ENCODE results near the gene NR3C2. TPM values are rescaled to one million over a fixed set of nuclear protein-coding genes. Genes with fewer than 3 reads are reported as not detected.

NR3C2 gene
- polyA plus RNA-seq, 10 donors = 8.6 to 19.1 (median 13.3) TPM

- DNase-seq = no peak
Measured at GRCh38 chr4:148077581-148077980, 364.6 kb downstream of the NR3C2 start.

DNA sequence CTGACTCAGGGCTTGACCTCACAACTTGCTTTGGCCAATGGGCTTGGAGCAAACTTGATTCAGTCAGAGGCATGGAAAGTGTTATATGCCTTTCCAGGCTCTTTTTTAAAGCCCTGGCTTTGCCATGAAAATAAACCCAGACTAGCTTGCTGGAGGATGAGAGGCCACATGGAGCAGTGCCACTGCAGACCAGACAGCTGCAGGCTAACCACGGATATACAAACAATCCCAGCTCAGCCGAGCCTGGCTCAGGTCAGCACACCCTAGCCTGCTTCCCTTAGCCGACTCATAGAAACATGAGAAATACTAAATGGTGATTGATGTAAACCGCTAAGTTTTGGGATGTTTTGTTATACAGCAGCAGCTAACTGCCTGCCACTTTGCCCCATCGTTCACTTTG lies 365.2 kb downstream of the NR3C2 start:
- no peak for DNase-seq

DNA sequence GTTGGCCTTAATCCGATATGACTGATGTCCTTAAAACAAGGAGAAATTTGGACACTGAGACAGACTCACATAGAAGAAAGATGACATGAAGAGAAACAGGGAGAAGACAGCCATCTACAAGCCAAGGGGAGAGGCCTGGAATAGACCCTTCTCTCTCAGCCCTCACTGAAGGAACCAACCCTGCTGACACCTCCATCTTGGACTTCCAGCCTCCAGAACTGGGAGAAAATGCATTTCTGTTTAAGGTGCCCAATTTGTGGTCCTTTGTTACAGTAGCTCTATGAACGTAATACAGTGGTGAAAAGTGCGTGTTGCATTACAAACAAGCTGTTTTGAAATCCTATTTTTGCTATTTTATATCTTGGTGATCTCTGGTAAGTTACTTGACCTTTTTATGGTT lies 366.8 kb downstream of the NR3C2 start:
- DNase-seq = no peak

GRCh38 chr4:148074462-148074861 lies 367.8 kb downstream of the NR3C2 start:
- DNase-seq = no peak

DNA sequence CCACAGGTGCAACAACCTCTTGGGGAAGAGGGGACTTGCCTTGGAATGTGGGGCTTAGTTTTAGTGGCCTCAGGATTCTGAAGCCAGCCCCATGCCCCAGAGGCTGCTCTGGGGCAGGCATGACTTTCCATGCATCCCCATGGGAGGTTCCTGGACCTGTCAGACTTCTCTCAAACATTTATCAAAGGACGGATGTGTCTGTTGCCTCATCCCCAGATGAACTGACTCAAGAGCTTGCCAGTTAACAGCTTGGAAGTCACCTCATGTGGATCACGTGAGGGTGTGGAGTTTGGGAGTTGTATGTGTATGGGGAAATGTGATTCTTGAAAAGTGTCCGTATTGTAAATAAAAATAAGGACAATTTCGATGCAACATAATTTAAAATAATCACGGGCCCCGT lies 368.9 kb downstream of the NR3C2 start:
- DNase-seq = no peak

GRCh38 chr4:148072789-148073188 lies 369.4 kb downstream of the NR3C2 start:
- DNase-seq = no peak

DNA sequence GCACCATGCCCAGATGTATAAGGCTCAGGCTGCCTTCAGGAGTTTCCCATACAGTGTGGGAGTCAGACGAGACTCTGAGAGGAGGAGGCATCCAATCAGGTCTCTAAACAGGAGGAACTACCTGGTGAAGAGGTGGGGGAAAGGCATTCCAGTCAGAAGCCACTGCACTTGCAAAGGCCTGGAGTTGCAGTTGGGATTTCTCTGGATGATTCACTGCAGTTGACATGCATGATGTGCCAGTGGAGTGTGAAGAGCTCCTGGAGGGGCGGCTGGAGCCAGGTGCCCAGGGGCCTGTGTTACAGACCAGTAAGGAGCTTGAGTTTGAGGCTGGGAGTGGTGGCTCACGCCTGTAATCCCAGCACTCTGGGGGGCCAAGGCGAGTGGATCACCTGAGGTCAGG lies 371.2 kb downstream of the NR3C2 start:
- DNase-seq = no peak

- DNase-seq = no peak
Measured at GRCh38 chr4:148069895-148070178, 372.4 kb downstream of the NR3C2 start.

DNA sequence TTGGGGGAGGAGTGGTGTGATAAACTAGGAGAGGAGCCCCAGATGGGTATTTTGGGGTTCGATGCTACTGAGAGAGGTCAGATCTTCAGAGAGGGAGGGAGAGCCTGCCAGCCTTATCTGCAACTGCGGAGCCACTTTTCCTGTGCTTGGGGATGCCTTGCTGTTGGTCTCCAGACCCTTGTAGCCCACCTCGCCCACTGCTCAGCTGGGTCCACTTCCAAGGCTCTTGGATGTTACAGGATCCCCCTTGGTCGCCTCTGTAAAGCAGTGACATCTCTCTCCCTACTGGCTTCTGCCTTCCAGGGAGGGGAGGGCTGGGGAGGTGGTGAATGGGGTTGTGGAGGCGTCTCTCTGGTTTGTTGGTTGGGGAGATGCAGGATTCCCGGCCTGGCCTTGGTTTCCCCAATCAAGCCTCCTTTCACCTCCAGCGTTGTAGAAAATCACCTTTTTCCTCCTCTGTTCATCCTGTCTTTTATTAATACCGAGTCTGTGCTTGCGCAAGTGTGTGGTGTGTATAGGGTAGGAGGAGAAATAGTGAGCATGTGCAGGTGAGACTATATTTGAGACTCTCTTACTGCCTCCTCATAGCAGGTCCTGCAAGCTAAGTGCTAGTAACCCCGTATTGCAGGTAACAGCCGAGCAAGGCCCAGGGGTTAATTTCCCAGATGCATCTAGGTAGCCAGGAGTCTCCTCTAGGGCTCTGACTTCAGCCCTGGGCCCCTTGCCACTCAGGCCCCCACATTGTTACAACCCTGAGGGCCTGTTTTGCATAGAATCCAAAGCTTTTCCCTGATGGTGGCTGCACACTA lies 372.9 kb downstream of the NR3C2 start:
- DNase-seq = no peak

GRCh38 chr4:148068065-148068911 lies 373.9 kb downstream of the NR3C2 start:
- DNase-seq = no peak

GRCh38 chr4:148067301-148067916 lies 374.8 kb downstream of the NR3C2 start:
- peak in 1 of 3 donors; percentile 57 for DNase-seq

GRCh38 chr4:148065075-148065474 lies 377.1 kb downstream of the NR3C2 start:
- peak in 2 of 3 donors; percentile 42 to 65 for DNase-seq

GRCh38 chr4:148064451-148064850 lies 377.8 kb downstream of the NR3C2 start:
- DNase-seq = no peak

GRCh38 chr4:148062301-148062950 lies 379.8 kb downstream of the NR3C2 start:
- no peak for DNase-seq

- no peak for DNase-seq
Measured at GRCh38 chr4:148061795-148062194, 380.4 kb downstream of the NR3C2 start.

DNA sequence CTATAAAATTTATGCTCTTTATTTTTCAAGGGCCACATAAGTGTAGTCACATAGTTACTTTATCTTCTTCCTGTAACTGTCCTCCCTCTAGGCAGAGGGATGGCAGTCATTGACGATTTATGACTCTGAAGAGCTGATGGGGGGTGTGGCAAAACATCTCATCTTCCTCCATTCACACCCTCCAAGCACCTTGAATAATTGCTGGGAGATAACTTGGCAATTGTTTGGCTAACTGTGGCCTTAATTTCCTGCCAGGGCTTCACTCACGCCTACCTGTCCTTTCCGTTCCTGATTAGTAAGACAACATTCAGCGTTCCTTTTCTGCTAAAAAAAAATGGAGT lies 381.1 kb downstream of the NR3C2 start:
- no peak for DNase-seq

DNA sequence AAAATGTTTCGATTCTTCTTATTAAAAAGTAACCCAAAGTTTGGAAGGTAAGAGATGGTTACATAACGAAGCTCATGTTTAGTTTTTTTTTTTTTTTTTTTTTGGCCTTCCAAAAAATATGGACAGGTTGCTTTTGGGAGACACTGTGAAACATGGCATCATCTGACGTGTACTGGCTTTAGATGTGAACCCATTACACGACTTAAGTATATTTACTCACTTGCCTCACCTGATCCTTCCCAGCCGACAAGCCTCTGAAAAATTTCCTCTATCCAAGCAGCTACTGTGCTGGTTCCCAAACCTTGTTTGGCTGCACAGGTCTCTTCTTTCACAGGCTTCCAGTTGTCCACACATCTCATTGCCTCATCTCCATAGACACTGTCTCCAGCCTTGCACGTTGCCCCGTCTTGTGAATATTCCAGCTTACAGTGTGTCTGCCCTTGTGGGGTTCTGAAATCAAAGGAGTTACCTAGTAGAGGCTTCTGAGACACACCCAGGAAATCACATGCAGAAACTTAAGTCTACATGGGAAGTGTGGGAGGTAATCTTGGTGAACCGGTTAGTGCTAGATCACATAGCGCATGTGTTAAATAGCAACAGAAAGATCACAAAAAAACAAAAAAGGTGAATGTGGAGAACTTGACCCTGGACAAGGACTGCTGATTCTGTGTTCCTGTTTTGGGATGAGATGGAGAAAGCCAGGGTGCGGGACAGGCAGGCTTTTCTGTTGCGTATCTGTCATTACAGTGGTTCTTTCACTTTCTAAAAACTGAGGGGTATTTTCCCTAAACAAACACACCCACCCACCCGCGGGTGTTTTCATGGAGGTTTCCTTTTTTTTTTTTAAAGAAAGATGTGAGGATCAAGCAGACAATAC lies 381.7 kb downstream of the NR3C2 start:
- DNase-seq = no peak

- no peak for DNase-seq
Measured at GRCh38 chr4:148059617-148060180, 382.5 kb downstream of the NR3C2 start.

- no peak for DNase-seq
Measured at GRCh38 chr4:148057984-148058859, 384.0 kb downstream of the NR3C2 start.

GRCh38 chr4:148057516-148057915 lies 384.7 kb downstream of the NR3C2 start:
- no peak for DNase-seq
